HG03139 (cell line): ENCODE results near the gene NHLRC4.

Experiments
- ATAC-seq: cut with Tn5 transposase; IDR thresholded peaks from one replicate; pipeline ENCODE4 v1.9.1; 2021; ENCODE audit not compliant: unreplicated experiment

Gene NHLRC4

DNA sequence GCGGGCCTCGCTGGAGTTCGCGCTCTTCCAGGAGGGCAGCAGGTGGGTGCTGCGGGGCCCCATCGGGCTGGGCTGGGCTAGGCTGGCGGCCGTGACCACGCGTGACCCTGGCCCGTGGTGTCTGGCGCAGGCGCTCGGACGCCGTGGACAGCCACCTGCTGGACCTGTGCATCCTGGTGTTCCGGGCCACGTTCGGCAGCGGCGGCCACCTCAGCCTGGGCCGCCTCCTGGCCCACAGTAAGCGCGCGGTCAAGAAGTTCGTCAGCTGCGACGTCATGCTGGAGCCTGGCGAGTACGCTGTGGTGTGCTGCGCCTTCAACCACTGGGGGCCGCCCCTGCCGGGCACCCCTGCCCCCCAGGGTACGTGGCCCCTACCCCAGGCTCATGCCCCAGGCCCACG lies 14.6 kb upstream of the NHLRC4 start:
- no peak for ATAC-seq

DNA sequence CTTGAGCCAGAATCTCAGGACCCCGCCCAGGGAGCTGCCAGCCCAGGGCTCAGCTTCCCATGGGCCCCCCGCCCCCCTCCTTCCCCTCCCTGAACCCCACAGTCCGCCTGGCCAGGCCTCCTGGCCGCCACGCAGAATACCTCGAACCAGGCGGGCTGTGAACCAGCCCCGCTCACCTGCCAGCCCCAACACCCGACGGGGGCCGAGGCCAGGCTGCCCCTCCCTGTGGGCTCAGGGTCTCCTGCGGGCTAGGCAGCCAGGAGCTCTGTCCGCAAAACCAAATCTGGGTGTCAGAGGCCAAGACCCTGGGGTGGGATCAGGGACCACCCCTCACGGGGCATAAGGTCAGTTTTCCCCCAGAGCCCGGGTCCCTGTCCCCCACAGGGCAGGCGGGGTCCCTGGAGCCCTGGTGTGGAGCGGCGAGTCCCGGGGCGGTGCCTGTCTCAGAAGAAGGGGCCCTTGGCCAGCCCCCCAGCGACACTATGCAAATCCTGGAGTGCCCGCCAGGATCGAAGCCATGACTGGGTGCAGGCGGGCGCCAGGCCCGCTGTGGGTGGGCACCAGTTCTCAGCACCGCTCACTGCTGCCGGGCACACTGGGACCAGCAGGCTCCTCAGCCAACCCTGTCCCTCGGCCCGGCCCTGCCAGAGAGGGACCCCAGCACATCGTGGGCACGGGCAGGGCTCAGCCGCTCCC lies 13.1 kb upstream of the NHLRC4 start:
- no peak for ATAC-seq

DNA sequence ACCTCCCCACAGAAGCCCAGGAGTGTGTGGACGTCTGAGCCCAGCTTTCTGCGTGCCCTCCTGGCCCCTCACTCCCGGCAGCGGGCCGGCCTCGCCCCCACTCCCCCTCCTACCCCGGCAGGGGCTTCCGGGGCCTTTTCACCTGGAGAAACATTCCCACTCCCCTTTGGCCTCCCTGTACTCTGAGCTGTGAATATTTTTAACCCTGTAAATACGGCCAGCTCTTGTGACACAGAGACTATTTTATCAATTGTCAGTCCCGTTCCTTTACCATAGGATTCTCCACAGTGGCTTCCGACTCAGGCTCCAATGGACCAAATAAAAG lies 12.5 kb upstream of the NHLRC4 start:
- no peak for ATAC-seq

DNA sequence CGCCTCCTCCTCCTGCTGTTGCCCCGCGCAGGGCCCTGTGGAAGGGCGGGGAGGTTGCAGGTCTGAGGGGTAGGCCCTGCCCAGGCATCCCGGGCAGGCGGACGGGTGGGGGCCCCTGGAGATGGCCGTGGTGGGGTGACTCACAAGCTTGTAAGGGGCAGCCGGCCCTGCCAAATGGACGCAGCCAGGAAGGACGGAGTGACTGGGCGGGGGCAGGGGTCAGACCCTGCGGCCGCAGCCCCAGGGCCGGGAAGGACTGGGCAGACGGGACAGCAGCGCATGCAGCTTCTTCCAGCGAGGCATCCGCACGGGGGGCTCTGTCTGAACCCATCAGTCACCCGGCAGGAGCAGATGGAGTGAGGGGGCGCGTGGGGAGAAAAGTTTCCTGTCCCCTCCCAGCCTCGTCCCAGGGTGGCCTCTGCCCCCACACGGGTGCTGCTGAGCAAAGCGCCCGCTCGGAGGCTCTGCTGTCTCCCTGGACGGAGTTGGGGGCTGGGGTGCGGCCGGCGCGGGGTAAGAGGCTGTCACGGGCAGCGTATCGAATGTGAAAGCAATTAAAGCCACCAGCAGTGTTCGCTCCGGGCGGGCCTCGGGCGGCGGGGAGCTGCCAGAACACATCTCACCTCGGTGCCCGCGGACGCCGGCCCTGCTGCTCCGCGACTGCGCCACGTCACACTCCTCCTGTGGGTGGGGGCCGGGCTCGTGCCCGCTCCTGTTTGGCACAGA lies 12.0 kb upstream of the NHLRC4 start:
- ATAC-seq = no peak

DNA sequence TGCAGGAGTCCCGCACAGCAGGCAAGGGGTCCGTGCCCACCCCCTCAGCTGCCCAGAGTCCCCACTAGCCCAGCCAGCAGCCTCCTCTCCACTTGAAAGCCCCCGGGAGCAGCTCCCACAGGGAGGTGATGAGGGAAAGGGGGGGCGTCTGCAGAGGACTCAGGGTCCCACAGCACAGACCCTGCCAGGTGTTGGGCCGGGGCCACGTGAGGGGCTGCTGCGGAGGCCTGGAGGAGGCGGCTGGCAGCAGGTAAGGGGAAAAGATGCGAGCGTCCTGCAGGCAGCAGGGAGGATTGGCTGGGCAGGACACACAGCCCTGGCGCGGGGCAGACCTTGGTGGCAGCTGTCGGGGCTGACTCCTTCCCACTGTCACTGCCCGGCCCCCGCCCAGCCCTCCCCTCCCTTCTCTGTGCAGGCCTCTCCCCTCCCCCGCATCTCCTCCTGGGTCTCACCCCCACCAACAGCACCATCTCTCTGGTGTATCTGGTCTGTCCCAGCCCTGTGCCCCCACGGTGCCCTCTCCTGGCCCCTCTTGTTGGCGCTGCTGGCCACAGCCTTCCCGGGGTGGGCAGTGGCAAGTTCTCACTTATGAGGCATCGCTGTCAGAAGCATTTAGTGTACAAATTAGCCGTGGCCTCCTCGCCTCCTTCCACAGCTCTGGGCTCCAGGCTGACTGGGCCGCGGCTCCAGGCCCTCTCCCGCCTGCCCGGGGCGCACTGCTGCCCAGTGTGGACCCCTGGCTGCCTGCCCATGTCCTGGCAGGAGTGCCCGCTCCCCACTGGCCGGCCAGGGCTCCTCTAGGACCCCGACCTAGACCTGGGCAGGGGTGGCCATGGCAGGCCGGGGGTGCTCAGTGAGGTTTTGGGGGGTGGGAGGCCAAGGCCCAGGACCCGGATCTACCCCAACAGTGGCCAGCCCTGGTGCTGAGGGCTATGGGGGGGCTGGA lies 11.0 kb upstream of the NHLRC4 start:
- no peak for ATAC-seq

DNA sequence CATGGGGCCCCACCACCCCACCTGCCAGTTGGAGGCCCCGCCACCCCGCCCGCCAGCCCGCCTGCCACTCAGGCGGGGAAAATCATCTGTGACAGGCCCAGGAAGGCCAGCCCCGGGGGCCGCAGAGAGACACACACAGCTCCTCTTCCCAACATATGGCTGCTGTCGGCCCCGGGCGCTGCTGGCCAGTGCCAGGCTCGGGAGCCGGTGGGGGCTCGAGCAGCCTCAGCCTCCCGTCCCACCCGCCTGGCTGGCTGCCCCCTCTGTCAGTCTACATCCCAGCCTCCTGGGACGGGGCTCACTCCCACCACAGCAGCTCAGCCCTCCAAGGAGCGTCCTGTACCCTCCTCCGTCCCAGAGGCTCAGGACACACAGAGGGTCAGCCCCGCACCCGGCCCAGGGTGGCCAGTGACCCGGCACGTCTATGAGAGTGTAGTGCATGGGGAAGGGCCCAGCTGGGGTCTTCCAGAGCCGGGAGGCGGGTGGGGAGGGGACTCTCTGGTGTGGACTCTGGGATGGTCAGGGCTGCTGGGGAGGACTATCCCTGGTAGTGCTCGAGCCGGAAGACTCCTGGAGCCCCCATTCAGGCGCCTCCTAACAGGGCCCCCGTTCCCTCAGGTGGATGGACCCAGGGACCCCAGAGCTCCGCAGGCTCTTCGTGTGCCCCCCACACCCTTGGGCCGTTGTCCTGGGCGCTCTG lies 10.2 kb upstream of the NHLRC4 start:
- ATAC-seq = no peak

DNA sequence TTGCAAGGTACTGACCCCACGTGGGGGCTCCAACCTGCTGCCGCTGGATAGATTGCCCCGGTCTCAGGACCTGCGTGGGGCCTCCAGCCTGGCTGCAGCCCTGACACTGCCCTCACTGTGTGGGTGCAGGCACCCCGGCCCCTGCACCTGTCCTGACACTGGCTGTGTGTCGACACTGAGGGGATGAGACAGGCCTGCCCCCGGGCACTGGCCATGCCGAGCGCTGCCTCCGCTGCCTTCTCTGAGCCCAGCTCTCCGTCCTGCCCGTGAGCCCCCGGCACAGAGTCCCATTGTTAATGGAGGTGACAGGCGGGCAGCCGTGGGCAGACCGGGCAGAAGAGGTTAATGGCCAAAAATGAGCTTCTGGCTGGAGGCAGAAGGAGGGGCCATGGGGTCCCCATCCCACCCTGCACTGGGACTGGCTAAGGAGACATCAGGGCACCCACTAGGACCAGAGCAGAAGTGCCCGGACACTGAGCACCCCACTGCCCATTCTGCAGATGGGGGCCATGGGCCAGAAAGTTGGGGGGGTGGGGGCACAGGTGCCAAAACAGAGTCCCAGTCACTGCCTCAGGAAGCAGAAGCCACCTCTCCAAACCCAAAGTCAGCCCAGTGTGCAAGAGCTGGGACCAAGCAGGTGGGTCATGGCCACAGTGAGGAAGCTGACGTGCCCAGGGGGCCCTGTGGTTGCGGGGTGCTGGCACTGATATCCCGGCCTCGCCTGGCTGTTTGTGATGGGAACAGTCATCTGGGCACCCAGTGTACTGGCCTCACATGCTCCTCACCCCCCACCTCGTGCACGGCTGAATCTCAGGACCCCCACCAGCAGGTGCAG lies 9.1 kb upstream of the NHLRC4 start:
- no peak for ATAC-seq

DNA sequence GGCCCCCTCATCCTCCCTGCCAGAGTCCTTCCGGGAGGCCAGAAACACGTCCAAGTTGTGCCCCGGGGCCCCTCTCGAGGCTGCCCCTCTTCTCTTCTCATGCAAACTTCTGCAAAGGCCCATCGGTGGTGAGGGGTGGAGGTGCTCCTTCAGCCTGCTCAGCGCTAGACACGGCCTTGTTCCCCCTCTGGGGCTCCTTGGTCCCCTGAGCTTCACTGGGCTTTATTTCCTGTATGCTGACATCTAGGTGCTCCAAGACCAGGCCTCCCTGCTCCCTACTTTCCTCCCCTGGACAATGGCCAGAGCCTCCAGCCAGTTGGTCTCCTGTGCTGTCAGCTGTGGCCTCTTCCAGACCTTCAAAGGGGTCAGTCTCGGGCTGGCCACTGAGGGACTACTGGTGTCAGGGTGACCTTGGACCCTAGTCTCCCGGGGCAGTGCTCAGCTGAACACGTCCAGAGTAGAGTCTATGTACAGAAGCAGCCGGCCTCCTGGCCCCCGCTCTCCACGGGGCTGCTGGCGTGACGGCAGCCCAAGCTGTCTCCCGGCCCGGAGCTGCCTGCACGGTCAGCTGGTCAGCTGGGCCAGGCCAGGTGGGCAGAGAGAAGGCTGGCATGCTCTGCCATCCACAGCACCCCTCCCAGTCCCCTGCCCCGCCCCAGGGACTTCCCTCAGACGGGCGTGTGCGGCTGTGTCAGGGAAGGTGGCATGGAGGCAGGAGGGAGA lies 8.3 kb upstream of the NHLRC4 start:
- ATAC-seq = no peak

DNA sequence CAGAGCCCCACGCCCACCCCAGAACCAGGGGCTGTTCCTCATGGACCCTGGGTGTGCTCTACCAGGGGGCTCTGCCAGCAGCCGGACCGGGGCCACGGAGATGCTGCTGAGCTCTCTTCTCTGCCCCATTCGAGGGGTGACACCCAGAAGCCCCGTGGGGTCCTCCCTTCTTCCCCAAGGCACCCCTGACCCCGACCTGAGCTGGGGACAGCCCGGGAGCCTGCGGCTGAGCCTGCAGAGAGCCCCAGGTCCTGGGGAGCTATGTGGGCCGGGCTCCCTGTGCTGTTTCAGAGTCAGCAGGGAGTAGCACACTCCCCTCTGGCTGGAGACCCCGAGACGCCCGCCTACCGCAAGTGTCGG lies 7.8 kb upstream of the NHLRC4 start:
- ATAC-seq = no peak

DNA sequence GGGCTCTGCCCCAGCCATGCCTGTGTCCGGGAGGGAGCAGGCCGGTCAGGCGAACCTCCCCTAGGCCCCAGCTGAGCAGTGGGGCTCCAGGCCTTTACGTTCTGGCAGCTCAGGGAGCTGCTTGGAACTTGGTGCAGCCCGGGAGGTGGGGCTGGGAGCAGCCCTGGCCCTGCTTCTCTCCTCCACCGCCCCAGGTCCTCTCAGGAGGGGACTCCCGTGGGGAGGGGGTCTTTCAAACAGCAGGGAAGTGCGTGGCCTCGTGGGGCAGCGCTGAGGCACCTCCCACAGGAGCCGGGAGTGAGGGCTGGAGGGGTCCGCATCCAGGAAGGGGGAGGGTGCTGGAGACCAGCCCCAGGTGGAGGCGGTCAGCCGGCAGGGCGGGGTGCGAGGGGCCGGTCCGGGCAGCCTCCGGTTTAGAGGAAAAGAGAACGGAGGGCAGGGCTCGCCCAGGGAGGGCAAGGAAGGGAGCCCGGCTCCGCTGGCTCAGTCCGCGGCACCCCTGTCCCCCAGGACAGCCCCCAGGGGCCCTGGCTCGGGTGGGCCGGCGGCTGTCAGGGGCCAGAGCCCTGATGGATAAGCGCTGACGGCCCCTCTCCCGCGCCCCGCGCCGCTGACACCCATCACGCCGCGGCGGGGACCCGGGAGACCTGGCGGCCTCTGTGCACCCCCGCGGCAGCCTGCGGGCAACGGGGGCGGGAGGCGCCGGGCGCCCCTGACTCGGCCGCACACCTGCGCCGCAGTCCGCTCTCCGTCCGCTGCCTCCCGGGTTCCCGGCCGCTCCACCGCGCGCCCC lies 7.2 kb upstream of the NHLRC4 start:
- ATAC-seq = no peak

DNA sequence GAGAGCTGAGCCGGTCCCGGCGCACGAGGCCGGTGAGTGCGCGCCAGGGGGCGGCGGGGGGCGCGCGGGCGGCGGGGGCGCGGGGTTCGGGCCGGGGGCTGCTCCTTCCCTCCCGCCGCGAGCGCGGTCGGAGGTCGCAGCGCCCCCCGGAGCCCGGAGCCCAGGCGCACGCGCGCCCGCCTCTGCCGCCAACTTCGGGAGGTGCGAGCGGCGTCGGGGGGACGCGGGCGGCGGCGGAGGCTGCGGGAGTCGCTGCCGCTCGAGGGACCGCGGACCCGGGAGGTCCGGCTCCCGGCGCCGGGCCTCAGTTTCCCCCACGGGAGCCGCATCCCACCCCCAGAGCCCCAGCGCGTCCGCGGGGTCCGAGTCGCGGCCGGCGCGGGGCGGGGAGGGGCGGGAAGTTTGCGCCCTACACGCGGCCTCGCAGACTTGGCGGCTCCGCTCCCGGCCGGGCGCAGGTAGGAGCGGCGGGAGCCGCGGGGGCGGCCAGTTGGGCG lies 6.6 kb upstream of the NHLRC4 start, which contains the start of gene PRR35:
Gene PRR35, plus strand, starts transcription at position 191 of the 497 bp plus-strand sequence. CDS start 2,901 bp downstream, outside the sequence.
- ATAC-seq = no peak

DNA sequence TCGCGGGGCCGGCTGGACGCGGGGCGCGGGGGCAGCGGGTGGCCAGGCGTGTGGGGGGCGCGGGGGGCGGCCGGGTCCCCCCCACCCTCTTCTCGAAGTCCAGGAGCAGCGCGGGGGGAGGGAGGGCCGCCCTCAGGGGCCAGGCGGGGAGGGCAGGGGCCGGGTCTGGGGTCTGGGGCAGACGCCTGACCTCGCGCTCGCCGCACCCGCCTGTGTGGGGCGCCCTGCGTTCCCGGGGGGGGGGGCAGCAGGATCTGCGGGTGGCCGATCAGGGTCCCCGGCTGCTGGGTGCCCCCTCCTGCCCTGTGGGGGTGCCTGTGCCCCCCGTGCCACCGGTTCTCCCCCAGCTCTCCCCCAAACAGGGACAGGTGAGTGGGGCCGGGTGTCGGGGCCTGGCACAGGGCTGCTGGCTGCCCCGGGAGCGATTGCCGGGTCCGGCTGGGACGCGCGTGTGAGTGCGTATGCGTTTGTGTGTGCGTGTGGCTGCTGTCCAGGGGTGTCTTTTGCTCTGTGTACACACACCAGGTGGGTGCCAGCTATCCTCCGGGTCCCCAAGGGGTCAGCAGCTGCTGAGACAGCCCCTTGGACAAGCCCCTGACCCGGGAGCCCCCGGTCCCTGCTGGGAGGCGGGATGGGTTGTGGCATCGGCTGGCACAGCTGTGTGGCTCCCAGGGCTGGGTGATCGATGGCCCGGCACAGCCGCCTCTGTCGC lies 5.9 kb upstream of the NHLRC4 start:
- ATAC-seq = no peak

DNA sequence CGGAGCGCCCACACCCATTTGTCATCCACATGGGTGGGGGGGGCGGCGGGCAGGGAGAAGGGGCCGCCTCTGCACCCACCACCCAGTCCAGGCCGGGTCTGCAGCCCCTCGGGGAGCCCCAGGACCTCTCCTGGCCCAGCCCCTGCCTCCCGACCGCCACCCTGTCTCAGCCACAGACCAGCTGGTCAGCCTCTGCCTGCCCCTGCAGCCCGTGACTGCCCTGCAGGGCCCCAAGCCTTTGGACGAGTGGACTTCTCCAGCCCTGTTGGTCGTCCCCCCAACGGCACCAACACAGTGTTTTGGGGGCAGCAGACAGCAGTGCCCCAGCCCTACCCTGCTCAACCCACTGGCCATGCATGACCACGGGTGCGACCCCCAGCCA lies 5.4 kb upstream of the NHLRC4 start:
- no peak for ATAC-seq

DNA sequence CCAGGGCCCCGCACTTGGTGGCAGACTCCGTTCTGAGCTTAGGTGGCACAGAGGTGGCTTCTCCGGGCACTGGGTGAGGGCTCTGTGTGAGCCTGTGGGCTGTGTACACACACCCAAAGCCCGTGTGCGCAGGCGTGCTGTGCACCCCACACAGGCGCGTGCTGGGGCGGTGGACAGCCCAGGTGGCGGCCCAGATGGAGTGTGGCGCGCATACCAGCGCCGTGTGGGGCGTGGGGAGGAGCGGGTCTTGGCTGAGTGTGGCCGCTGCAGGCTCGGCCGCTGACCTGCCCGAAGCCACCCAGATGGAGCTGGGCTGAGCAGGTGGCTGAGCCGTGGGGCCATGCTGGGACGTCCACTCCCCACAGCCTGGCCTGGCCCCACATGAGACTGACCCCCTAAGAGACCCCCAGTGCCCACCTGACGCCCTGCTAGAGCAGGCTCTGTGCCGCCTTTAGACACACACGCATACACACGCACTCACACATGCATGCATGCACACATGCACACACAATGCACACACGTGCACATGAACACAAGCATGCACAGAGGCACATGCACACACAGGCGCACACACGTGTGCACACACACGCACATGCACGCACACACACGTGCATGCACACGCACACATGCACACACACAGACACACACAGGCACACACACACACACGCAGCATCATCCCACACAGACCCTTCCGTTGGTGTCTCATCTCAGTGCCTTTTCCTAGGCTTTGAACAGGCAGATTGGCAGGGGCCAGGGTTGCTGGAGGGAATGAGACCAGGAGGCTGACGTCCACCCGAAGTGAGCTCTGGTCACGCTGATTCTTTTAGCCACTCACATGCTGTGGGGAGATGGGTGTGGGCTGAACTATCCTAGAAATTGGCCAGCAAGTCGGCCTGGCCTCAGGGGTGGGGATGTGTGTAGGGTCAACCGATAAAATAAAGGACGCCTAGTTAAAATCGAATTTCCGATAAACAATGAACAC lies 4.6 kb upstream of the NHLRC4 start:
- ATAC-seq = no peak

DNA sequence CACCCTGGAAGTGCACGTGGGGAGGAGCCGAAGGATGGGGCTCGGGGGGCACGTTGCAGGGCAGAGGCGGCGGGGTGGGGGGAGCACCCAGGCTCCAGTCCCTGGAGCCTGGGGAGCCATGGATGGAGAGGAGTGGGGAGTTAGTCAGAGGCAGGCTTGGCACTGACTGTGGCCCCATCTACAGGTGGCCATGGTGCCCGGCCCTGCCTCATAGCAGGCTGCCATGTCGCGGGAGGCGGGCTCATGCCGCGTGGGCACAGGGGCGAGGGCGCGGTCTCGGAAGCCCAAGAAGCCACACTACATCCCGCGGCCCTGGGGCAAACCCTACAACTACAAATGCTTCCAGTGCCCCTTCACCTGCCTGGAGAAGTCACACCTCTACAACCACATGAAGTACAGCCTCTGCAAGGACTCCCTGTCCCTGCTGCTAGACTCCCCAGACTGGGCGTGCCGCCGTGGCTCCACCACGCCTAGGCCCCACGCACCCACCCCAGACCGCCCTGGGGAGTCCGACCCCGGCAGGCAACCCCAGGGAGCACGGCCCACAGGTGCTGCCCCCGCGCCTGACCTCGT lies 3.6 kb upstream of the NHLRC4 start:
- no peak for ATAC-seq

DNA sequence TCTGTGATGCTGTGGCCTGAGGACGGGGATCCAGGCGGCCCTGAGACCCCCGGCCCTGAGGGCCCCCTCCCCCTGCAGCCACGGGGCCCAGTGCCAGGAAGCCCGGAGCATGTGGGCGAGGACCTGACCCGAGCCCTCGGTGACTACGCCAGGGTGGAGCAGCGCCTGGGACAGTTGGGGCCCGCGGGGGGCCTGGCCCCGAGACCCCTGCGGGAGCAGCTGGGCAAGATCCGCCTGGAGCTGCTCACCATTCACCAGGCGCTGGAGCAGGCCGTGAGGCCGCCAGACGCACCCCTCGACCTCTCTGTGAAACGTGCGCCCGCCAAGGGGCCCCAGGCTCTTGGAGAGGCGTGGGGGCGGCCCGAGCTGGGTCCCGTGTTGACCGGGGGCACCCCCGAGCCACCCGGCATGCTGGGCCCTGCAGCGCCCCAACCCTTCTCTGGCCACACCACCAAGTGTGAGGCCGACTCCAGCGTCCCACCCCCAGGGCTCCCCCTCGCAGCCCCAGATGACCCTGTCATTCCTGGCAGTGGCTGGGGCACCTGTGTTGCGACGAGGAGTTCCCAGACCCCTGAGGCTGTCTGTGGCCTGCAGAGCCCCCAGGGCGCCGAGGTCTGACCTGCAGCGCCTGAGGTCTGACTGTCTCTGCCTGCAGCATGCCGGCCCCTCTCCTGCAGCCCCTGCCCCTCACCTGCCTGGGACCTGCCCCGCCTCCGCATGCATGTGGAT lies 2.0 kb upstream of the NHLRC4 start:
- no peak for ATAC-seq
